HG03103 (cell line): ENCODE data around the gene GIMAP4.
"Not testable (repeated sequence)": the region's sequence is repeated elsewhere in the genome, so short reads cannot be mapped to it uniquely, and the experiment has no call there.

Experiments
- ATAC-seq: cut with Tn5 transposase; IDR thresholded peaks from one replicate; pipeline ENCODE4 v1.9.1; 2021; ENCODE audit warnings: low read depth; ENCODE audit not compliant: unreplicated experiment

GIMAP4 gene

DNA sequence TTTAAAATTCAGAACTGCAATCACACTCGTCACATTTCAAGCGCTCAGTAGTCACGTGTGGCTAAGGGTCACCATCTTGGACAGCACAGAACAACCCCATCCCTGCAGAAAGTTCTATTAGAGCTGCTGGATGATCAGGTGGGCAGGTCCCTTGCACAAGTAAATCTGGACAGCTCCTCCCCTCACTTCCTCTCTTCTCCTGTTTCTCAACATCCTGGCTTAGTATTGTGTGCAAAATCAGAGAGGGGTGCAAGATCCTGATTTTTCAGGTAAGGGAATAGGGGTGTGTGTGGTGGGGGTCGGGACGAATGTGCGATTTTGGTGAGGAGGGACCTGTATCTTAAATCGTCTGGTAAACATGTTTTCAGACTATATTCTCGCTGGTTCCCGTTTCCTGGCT lies at the start of gene GIMAP4:
TSS of gene GIMAP4 (plus strand) at position 222 of the 400 bp plus-strand sequence. CDS start 2,512 bp downstream, outside the sequence.
- ATAC-seq: no peak

DNA sequence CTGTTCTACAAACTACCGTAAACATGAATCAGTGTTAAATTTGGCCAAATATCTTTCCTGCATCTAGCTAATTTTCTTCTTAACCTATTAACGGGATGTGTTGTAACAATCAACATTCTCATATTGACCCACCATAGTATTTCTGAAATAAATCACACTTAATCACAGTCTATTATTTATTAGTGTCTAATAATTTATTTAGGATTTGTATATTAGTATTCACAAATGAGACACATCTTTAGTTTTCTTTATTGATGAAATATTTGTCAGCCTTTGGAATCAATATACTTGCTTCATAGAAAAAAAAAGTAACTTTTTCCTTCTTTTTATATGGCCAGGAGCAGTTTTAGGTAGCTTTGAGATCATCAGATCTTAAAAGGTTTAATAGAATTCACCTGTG lies 47.9 kb upstream of the GIMAP4 start:
- ATAC-seq: no peak

DNA sequence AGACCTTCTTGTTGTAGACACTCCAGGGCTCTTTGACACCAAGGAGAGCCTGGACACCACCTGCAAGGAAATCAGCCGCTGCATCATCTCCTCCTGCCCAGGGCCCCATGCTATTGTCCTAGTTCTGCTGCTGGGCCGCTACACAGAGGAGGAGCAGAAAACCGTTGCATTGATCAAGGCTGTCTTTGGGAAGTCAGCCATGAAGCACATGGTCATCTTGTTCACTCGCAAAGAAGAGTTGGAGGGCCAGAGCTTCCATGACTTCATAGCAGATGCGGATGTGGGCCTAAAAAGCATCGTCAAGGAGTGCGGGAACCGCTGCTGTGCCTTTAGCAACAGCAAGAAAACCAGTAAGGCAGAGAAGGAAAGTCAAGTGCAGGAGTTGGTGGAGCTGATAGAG lies 47.0 kb upstream of the GIMAP4 start:
- no peak for ATAC-seq

DNA sequence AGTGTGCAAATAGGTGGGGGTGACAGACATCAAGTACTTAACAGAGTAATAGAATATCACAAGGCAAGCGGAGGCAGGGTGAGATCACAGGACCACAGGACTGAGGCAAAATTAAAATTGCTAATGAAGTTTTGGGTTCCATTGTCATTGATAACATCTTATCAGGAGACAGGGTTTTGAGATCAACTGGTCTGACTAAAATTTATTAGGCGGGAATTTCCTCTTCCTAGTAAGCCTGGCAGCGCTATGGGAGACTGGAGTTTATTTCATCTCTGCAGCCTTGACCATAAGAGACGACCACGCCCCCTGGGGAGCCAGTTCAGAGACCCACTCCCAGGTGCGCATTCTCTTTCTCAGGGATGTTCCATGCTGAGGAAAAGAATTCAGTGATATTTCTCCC lies 44.3 kb upstream of the GIMAP4 start:
- ATAC-seq: not testable (repeated sequence)

DNA sequence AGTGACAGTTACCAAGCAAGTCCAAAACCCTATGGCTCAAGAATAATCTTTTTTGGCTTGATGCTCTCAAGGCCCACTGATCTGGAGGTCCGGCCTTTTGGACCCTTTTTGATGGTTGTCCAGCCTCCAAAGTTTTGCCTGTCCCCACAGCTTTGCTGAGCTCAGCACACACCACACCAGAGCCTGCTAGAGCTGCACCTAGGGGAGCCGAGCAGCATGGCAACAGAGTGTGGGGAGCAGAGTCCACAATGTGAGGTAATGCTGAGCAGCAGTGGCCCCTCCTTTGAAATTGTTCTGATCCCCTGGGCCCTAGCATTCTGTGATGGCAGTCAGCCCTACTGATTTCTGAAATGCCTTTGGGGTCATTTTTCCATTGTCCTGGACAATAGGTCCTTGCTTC lies 43.2 kb upstream of the GIMAP4 start:
- no peak for ATAC-seq

DNA sequence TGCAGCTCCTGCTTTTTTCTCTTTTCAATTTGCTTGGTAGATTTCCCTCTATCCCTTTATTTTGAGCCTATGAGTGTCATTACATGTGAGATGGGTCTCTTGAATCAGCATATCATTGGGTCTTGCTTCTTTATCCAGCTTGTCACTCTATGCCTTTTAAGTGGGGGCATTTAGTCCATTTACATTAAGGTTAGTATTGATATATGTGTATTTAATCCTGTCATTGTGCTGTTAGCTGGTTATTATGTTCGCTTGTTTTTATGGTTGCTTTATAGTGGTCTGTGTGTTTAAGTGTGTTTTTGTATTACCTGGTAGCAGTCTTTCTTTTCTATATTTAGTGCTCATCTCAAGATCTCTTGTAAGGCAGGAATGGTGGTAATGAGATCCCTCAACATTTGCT lies 35.5 kb upstream of the GIMAP4 start:
- no peak for ATAC-seq

DNA sequence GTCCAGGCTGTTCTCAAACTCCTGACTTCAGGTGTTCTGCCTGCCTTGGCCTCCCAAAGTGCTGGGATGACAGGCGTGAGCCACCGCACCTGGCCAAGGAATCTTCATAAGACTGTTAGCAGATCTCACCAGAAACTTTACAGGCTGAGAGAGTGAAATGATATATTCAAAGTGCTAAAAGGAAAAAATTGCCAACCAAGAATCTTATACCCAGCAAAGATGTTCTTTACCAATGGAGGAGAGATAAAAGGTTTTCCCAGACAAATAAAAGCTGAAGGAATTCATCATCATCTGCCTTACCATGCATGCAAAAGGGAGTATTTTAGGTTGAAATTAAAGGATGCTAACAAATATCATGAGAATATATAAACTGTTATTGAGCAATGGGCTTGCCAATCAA lies 28.9 kb upstream of the GIMAP4 start:
- ATAC-seq: no peak

DNA sequence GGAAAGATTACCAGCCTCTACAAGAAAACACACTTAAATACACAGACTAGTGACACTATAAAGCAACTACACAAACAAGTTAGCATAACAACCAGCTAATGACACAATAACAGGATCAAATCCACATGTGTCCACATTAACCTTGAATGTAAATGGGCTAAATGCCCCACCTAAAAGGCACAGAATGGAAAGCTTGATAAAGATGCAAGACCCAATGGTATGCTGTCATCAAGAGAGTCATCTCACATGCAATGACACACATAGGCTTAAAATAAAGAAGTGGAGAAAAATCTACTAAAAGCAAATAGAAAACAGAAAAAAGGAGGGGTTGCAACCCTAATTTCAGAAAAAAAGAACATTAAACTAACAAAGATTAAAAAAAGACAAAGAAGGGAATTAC lies 14.0 kb upstream of the GIMAP4 start:
- ATAC-seq: no peak

DNA sequence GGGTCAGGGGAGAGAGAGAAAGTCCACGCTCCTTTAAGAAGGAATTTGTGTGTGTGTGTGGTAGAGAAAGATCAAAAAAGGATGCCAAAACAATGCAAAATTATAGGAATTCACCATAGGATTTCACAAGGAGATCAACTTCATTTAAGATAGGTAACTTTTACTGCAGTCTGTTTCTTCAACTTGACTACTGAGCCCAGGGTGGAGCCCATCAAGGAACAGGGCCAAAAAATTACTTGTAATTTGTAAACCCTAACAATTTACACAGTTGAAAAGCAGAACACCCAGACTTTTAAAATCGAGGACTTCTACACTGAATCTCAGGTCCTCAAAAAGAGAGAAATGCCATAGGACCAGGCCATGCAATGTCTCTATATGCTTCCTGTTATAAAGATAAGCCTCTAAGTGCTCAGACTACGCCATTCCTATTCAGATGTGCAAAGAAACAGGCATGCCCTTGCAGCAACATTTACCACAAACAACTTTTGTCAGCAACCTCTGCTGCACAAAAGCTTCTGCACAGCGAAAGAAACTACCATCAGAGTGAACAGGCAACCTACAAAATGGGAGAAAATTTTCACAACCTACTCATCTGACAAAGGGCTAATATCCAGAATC lies 10.6 kb upstream of the GIMAP4 start:
- no peak for ATAC-seq

DNA sequence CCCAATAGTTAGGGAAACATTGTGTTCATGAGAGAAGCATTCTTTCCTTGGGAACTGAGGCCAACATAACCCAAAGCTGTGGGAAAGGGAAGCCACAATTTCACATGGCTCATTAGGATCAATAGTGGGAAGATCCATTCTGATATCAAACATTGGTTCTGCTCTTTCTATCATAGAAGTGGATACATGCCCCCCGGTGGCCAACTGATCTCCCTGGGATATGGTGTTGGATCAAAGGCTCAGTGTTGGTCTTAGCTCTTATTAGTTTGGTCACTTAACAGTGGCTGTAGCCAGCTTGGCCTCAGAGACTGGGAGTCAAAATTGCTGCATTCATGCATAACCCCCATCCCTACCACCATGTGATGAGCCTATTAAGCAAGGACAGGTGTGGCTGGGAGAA lies 6.7 kb upstream of the GIMAP4 start:
- no peak for ATAC-seq

DNA sequence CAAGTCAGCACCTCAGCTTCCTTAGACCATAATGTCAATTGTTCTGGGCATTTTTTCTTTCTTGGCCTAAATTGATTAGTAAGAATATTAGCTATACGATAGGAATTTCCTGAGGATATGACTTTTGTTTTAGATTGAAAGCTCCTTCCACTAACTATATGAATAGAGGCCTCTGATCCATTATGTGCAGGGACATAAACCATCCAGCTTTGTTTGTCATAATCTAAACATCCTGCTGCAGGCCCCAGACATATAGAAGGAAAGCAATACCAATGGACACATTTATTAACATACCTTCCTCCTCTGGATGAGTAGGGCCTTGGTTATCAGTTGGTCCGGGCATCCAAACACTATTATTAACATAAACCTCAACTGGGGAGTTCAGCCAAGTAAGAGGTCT lies 4.3 kb upstream of the GIMAP4 start:
- ATAC-seq: no peak

DNA sequence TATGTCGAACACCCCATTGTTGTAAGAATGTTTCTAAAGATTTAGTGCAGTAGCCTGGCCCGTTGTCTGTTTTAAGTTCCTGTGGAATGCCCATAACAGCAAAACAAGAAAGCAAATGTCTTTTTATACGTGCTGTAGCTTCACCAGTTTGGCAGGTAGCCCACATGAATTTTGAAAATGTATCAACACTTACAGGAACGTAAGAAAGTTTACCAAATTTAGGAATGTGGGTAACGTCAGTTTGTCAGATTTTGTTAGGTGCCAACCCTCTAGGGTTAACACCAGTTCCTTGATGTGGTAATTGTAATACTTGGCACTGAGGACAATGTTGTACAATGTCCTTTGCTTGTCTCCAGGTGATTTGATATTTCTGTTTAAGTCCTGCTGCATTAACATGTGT lies 3.2 kb upstream of the GIMAP4 start:
- no peak for ATAC-seq

DNA sequence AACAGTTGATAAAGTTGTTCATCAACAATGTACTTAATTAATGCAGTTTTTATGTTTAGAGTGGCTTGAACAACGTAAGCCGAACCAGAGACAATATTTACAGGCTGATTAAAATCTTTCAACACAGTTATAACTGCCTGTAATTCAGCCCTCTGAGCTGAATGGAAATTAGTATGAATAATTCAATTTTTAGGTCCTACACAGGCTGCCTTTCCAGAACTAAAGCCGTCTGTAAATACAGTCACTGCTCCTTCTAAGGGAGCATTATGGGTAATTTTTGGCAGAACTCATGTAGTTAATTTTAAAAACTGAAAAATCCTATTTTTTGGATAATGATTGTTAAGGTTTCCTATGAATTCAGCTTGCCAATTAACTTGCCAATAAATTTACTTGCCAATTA lies 2.6 kb upstream of the GIMAP4 start:
- no peak for ATAC-seq

DNA sequence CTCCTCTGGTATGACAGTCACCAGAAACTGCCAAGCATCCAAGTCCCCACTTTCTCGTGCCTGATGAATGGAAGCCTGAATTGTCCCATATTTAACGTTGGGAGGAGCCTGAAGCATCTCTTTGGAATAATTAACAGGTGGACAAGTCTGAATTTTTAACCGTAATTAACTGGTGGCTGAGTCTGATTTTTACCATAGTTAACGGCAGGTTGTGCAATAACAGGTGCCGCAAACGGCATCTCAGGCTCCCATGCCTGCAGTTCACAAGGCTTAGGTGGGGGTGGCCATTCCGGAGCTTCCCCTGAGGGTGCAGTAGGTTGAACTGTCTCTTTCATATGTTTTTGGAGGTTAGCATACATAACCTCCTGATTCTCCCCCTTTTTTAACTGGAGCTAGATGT lies 2.0 kb upstream of the GIMAP4 start:
- ATAC-seq: no peak

DNA sequence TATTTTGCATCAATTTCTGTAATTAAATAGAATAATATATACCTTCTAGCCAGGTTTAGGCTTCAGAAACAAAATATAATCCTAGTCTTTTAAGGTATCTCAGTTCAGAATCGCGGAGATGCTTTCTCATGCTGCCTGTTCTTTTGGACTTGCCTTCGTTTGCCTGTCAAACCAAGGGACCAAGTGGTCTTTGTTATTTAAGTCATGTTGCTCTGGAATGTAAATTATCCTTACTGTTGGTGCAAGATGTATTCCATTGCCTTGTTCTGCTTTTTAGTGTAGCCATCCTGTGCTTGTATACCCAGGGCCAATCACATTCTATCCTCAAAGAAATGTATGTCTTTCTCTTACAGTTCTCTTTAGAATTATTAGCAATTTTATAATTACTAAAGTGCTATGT lies 1.1 kb upstream of the GIMAP4 start:
- no peak for ATAC-seq

DNA sequence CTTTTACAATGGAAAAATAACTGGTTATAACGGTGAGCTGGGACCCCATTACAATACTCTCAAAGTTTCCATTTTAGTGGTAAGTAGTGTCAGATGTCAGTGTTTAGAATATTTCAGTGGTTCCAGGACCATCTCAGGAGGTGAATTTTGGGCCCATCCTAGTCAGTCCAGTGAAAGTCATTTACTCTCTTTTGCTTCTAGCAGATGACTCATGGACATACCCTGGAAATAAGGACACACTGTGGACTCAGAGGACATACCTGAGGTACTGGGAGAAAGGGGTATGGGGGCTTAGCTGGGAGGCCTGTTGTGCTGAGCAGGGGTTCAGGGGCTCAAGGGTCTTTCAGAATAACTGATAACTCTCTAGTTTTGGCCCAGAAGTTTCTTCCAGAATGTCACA lies 618 bp upstream of the GIMAP4 start:
- ATAC-seq: no peak

DNA sequence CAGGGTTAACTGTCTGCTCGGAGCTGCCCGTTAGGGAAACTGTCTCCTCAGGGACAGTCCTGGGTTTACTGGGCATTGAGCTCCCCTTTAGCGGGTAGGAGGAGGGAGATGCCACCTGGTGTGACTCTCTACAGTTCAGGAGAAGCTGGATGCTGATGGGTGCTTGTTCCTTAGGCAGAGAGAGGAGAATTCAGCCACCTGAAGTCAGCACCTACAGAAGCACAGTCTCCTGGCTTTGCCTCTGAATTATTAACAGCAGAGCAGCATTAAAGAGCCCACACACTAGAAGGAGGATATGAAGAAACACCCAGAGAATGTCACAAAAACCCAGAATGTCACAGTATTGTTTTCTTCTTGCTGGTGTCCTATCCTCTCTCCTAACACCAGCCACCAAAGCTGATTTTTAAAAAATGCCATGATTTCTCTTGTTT lies 696 bp downstream of the GIMAP4 start:
- ATAC-seq: no peak

DNA sequence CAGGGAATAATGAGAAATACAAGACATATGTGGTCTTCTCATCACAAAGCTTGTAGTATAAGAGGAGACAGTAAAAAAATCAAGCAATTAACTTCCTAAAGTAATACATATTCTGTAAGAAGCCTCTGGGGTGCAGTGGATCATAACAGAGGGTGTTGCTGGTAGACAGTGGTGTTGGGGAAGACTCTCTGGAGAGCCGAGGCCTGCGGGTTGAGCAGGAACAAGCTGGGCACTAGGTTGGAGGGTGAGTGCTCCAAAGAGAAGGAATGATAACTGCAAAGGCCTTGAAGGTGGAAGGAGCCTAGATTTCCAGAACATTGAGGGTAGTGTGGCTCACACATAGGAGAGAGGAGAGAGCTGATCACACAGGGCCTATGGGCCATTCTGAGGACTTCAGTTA lies 1.5 kb downstream of the GIMAP4 start:
- ATAC-seq: no peak

DNA sequence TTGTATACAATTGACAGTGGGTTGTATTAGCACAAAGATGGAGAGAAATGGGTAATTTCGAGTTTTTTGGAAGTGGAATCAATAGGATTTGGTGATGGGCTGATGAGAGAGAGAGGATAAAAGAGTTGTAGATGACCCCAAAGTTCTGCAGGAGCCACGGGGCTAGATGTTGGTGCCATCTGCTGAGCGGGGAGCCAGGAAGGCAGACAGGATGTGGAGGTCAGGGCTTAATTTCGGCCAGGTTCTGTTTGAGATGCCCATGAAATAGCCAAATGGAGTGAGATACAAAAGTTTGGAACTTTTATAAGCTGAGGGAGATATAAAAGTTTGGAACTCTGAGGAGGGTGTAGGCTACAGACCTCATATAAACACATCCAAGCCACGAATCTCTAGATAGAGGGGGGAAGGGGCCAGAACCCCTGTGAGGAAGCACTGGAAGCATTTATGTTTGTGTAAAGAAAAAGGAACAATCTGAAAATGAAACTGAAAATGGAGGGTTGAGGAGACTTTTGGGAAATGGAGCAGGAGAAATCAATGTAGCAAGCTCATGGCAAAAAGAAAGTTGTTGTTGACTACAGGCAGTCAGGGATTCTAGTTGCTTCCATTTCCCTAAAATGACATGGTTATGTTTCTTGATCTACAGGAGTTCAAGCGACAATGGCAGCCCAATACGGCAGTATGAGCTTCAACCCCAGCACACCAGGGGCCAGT lies 2.2 kb downstream of the GIMAP4 start:
- ATAC-seq: no peak

DNA sequence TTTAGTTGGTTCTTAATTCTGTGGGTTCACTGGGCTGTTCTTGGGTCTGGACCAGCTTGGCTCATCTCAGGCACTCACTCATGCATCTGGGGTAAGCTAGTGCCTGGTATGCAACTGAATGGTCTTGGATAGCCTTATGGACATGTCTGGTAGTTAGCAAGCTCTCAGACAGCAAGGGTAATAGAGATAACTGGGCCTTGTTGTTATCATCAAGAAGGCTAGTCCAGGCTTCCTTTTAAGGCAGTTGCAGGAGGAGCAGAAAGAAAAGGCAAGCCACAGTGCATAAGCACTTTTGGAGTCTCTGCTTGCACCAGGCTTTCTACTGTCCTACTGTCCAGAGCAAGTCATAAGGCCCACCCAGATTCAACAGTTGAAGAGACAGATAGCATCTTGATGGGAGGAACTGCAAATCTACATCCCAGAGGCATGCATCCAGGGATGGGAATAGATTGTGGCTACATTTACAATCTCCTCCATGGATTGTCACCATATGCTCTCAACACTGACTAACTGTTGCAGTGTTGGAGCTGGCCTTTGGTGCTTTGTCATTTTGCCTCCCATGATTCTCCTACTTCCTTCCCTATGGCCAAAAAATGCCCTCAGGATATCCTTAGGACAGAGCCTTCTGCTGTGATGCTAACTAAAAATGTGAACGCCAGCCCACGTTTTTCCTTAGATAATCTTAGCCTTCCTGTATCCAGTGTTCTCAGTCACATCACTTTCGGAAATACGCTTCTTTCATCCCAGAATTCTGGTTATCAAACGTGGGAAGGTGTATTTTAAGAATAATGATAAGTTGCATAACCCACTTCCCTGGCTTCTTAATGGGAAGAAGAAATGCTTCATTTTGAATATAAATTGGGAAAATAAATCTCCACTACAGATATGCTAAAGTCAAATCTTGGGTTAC lies 3.6 kb downstream of the GIMAP4 start:
- no peak for ATAC-seq

DNA sequence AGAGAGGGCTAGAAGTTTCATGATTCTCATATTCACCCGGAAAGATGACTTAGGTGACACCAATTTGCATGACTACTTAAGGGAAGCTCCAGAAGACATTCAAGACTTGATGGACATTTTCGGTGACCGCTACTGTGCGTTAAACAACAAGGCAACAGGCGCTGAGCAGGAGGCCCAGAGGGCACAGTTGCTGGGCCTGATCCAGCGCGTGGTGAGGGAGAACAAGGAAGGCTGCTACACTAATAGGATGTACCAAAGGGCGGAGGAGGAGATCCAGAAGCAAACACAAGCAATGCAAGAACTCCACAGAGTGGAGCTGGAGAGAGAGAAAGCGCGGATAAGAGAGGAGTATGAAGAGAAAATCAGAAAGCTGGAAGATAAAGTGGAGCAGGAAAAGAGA lies 5.3 kb downstream of the GIMAP4 start:
- ATAC-seq: no peak
